PC-9 (cell line): Measurements from ENCODE around the gene GTPBP6. TPM values are rescaled to one million over a fixed set of nuclear protein-coding genes. Genes with fewer than 3 reads are reported as not detected.
"Not testable (repeated sequence)": the region's sequence is repeated elsewhere in the genome, so short reads cannot be mapped to it uniquely, and the experiment has no call there.

Experiments
- BruUV-seq: library from RNA; stranded (reverse); fragments of 400-500 nt; replicated peaks from 2 replicates; lab custom pipeline; 2021; lab: Mats Ljungman, UMichigan
- CTCF ChIA-PET: fragments of 300-600 bp; sonication (Branson Sonifier 250); formaldehyde crosslinking; loops from one replicate; lab custom pipeline; 2022; ENCODE audit warnings: antibody characterized with exemption; lab: Charles Lee
- POLR2A ChIA-PET: fragments of 300-600 bp; sonication (Branson Sonifier 250); formaldehyde crosslinking; loops from one replicate; lab custom pipeline; 2022; ENCODE audit warnings: antibody characterized with exemption; ENCODE audit not compliant: unreplicated experiment; lab: Charles Lee
- DNase-seq, 2 experiments: peaks; one replicate each; pipeline versions ENCODE4 v3.0.0 to v3.0.0-alpha.2; 2015 to 2022; ENCODE audit warnings: mixed read lengths in 1 of 2
- H2AFZ ChIP-seq: fragments of 200-600 bp; sonication (generic); 2 replicates; pipeline ENCODE4 v1.8.1; 2017; ENCODE audit warnings: antibody characterized with exemption
- H3F3A ChIP-seq: fragments of 200-600 bp; sonication (generic); 2 replicates; pipeline ENCODE4 v1.8.1; 2017; ENCODE audit warnings: antibody characterized with exemption, mild to moderate bottlenecking, low read depth; ENCODE audit not compliant: insufficient read depth
- H3K27ac ChIP-seq: fragments of 200-600 bp; sonication (generic); 2 replicates; pipeline ENCODE4 v1.6.1; 2016; ENCODE audit warnings: mixed run types
- H3K27me3 ChIP-seq: fragments of 200-600 bp; sonication (generic); 2 replicates; pipeline ENCODE4 v1.6.1; 2016; ENCODE audit warnings: low read depth, mixed run types; ENCODE audit not compliant: insufficient read depth
- H3K36me3 ChIP-seq: fragments of 200-600 bp; sonication (generic); 2 replicates; pipeline ENCODE4 v1.6.1; 2016; ENCODE audit warnings: low read depth, mixed run types
- H3K4me1 ChIP-seq: fragments of 200-600 bp; sonication (generic); replicated peaks from 2 replicates; pipeline ENCODE4 v1.6.1; 2016; ENCODE audit warnings: mixed run types; ENCODE audit not compliant: insufficient read depth
- H3K4me2 ChIP-seq: fragments of 200-600 bp; sonication (generic); 2 replicates; pipeline ENCODE4 v1.6.1; 2017; ENCODE audit warnings: mixed run types
- H3K4me3 ChIP-seq: fragments of 200-600 bp; sonication (generic); 2 replicates; pipeline ENCODE4 v1.6.1; 2016; ENCODE audit warnings: mixed run types
- H3K79me2 ChIP-seq: fragments of 200-600 bp; sonication (generic); 2 replicates; pipeline ENCODE4 v1.6.1; 2017; ENCODE audit warnings: low read depth, mixed run types
- H3K9me2 ChIP-seq: fragments of 200-600 bp; sonication (generic); 2 replicates; pipeline ENCODE4 v1.8.1; 2017; ENCODE audit warnings: mild to moderate bottlenecking; ENCODE audit not compliant: insufficient read depth
- H3K9me3 ChIP-seq: fragments of 200-600 bp; sonication (generic); 2 replicates; pipeline ENCODE4 v1.8.1; 2016; ENCODE audit warnings: low read depth; ENCODE audit not compliant: insufficient read depth
- H4K20me1 ChIP-seq: fragments of 200-600 bp; sonication (generic); 2 replicates; pipeline ENCODE4 v1.8.1; 2017; ENCODE audit not compliant: insufficient read depth
- CTCF ChIP-seq: fragments of 200-600 bp; sonication (generic); conservative IDR thresholded peaks from 2 replicates; pipeline ENCODE4 v1.6.1; 2017; ENCODE audit warnings: mixed run types, antibody characterized with exemption, mild to moderate bottlenecking, moderate library complexity
- EZH2 ChIP-seq: fragments of 200-600 bp; sonication (generic); IDR thresholded peaks from 2 replicates; pipeline ENCODE4 v1.8.0; 2017; ENCODE audit warnings: antibody characterized with exemption, low read depth
- intact Hi-C: fragments of 100-400 bp; cut with micrococcal nuclease; formaldehyde crosslinking; loops from one replicate; pipeline ENCODE4 v1.10.0; 2022; ENCODE audit not compliant: unreplicated experiment
- total RNA-seq: library from RNA; stranded (reverse); gene quantifications from 2 replicates; pipeline ENCODE4 v1.2.3, GENCODE V29; 2021

The GTPBP6 gene
- total RNA-seq, 1 experiment from 2014 or later, result 43.5 TPM

GRCh38 chrX:308821-309520 is 9.6 kb downstream of the GTPBP6 start:
- H3K4me3 ChIP-seq, result no peak overlapping the region
- intact Hi-C loops, result no loop called here
- H3K36me3 ChIP-seq, result no peaks in the 10 kb centered on the region
- no peaks in the 10 kb centered on the region for H3K9me2 ChIP-seq
- H3K79me2 ChIP-seq, result no peaks in the 10 kb centered on the region
- H3K27ac ChIP-seq, result no peak overlapping the region
- no peaks in the 10 kb centered on the region for H3K4me1 ChIP-seq
- BruUV-seq, result no TSS peak
- no peaks in the 10 kb centered on the region for H3K27me3 ChIP-seq
- H3K9me3 ChIP-seq, result no peaks in the 10 kb centered on the region
- CTCF ChIA-PET, result no interaction called here
- H2AFZ ChIP-seq, result no peak overlapping the region
- TF ChIP-seq CTCF (no peak), EZH2 (no peak)
- no peaks in the 10 kb centered on the region for H3F3A ChIP-seq
- DNase-seq, result no peak
- H3K4me2 ChIP-seq, result no peak overlapping the region
- POLR2A ChIA-PET, result no interaction called here
- H4K20me1 ChIP-seq, result no peaks in the 10 kb centered on the region

- no peaks in the 10 kb centered on the region for H3K79me2 ChIP-seq
- H3K4me1 ChIP-seq, result no peaks in the 10 kb centered on the region
- BruUV-seq, result no TSS peak
- H3K9me2 ChIP-seq, result no peaks in the 10 kb centered on the region
- intact Hi-C loops, result no loop called here
- ChIA-PET CTCF (no interaction called here), POLR2A (no interaction called here)
- no peak overlapping the region for H3K27ac ChIP-seq
- H3K4me2 ChIP-seq, result no peak overlapping the region
- no peaks in the 10 kb centered on the region for H3K9me3 ChIP-seq
- TF ChIP-seq CTCF (no peak), EZH2 (no peak)
- no peaks in the 10 kb centered on the region for H3F3A ChIP-seq
- no peaks in the 10 kb centered on the region for H3K27me3 ChIP-seq
- H4K20me1 ChIP-seq, result no peaks in the 10 kb centered on the region
- DNase-seq, result no peak
- no peak overlapping the region for H2AFZ ChIP-seq
- no peaks in the 10 kb centered on the region for H3K36me3 ChIP-seq
- no peak overlapping the region for H3K4me3 ChIP-seq
These were observed 11.1 kb downstream of the GTPBP6 start for GRCh38 chrX:307261-308111.

- intact Hi-C loops, BruUV-seq, H3K36me3 ChIP-seq, H3K4me2 ChIP-seq, H3K4me1 ChIP-seq, H3K27me3 ChIP-seq, DNase-seq, H3K9me3 ChIP-seq, H3K27ac ChIP-seq, POLR2A ChIA-PET, H3F3A ChIP-seq, H4K20me1 ChIP-seq, H2AFZ ChIP-seq, H3K9me2 ChIP-seq, H3K4me3 ChIP-seq, CTCF ChIA-PET, H3K79me2 ChIP-seq: not testable (repeated sequence)
These were observed 11.9 kb downstream of the GTPBP6 start for GRCh38 chrX:306614-307251.

- H3K9me3 ChIP-seq, H3K27ac ChIP-seq, H3K4me2 ChIP-seq, H3F3A ChIP-seq, DNase-seq, H2AFZ ChIP-seq, H3K9me2 ChIP-seq, CTCF ChIA-PET, H3K4me3 ChIP-seq, intact Hi-C loops, H3K36me3 ChIP-seq, H3K4me1 ChIP-seq, BruUV-seq, POLR2A ChIA-PET, H4K20me1 ChIP-seq, H3K27me3 ChIP-seq, H3K79me2 ChIP-seq: not testable (repeated sequence)
These were observed 12.6 kb downstream of the GTPBP6 start for GRCh38 chrX:305781-306613.
